Right atrium auricular region (tissue), 2 donors: Measurements from ENCODE around the gene P2RX2. TPM values are rescaled to one million over a fixed set of nuclear protein-coding genes. Genes with fewer than 3 reads are reported as not detected.
"Not testable (repeated sequence)": the region's sequence is repeated elsewhere in the genome, so short reads cannot be mapped to it uniquely, and the experiment has no call there.

Experiments used
- DNase-seq: peaks from one replicate; pipeline ENCODE4 v3.0.0-alpha.2; 2019; ENCODE audit warnings: low spot score
- H3K27ac ChIP-seq, 2 donors: fragments of 200-600 bp; sonication (generic); 1 replicate in 1 of 2; 2 replicates in 1 of 2; pipeline ENCODE4 v1.5.1; 2016 to 2019
- H3K27me3 ChIP-seq, 2 donors: fragments of 200-600 bp; sonication (generic); one replicate each; pipeline versions ENCODE4 v1.5.1 to v1.6.0; 2017 to 2019
- H3K36me3 ChIP-seq: fragments of 200-600 bp; sonication (generic); one replicate; pipeline ENCODE4 v1.5.1; 2016
- H3K4me1 ChIP-seq, 2 donors: fragments of 200-600 bp; sonication (generic); one replicate each; pipeline versions ENCODE4 v1.5.1 to v1.6.0; 2017 to 2019
- H3K4me3 ChIP-seq, 2 donors: fragments of 200-600 bp; sonication (generic); 1 replicate in 1 of 2; 2 replicates in 1 of 2; pipeline ENCODE4 v1.5.1; 2017 to 2019; ENCODE audit warnings: mild to moderate bottlenecking in 1 of 2, moderate library complexity in 1 of 2
- H3K9me3 ChIP-seq, 2 donors: fragments of 200-600 bp; sonication (generic); one replicate each; pipeline ENCODE4 v1.5.1; 2019
- total RNA-seq, 2 donors: library from RNA; depleted of rRNA; stranded (reverse); fragments of >200 nt; gene quantifications; one replicate each; pipeline ENCODE4 v1.1.0, GENCODE V29; 2016
- TF ChIP-seq, protein P1 (sequence below), 2 donors: fragments of 200-600 bp; sonication (generic); IDR thresholded peaks; one replicate each; pipeline ENCODE4 v1.5.1; 2019; ENCODE audit warnings: antibody characterized with exemption in 2 of 2

Gene P2RX2
- total RNA-seq, 2 donors from 2014 or later = not detected

DNA sequence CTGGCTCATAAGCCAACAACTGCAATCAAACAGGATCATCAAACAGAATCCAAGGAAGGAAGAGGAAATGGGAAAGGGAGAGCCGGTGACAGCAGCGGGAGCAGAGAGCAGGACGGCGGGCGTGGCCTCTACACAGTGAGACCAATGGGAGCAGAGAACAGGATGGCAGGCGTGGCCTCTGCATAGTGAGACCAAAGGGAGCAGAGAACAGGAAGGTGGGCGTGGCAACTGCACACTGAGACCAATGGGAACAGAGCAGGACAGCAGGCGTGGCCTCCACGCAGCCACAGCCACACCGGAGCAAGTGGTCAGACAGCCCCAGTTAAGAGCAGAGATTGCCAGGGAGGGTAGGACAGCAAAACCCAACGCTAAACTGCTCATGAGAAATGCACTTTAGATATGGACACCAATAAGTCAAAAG, 24.6 kb upstream of the P2RX2 start:
- TF ChIP-seq, protein P1, sequence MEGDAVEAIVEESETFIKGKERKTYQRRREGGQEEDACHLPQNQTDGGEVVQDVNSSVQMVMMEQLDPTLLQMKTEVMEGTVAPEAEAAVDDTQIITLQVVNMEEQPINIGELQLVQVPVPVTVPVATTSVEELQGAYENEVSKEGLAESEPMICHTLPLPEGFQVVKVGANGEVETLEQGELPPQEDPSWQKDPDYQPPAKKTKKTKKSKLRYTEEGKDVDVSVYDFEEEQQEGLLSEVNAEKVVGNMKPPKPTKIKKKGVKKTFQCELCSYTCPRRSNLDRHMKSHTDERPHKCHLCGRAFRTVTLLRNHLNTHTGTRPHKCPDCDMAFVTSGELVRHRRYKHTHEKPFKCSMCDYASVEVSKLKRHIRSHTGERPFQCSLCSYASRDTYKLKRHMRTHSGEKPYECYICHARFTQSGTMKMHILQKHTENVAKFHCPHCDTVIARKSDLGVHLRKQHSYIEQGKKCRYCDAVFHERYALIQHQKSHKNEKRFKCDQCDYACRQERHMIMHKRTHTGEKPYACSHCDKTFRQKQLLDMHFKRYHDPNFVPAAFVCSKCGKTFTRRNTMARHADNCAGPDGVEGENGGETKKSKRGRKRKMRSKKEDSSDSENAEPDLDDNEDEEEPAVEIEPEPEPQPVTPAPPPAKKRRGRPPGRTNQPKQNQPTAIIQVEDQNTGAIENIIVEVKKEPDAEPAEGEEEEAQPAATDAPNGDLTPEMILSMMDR (IDR thresholded peaks at IDR 0.05) = no peak
- Histone ChIP-seq H3K27me3 (no peaks in the 10 kb centered on the region), H3K9me3 (peaks cover 0 to 1% of the 10 kb centered on the region in 2 donors), H3K27ac (no peak overlapping the region), H3K4me3 (peak overlapping the region; percentile 9 to 22), H3K4me1 (peaks cover 0 to 9% of the 10 kb centered on the region in 2 donors), H3K36me3 (no peaks in the 10 kb centered on the region)
- DNase-seq = peak; percentile 79

- TF ChIP-seq, protein P1 (IDR thresholded peaks at IDR 0.05) = no peak
- H3K4me3 ChIP-seq = no peak overlapping the region
- H3K27me3 ChIP-seq = no peaks in the 10 kb centered on the region
- H3K36me3 ChIP-seq = no peaks in the 10 kb centered on the region
- no peaks in the 10 kb centered on the region for H3K9me3 ChIP-seq
- H3K27ac ChIP-seq = no peak overlapping the region
- peaks cover 0 to 16% of the 10 kb centered on the region in 2 donors for H3K4me1 ChIP-seq
- DNase-seq = no peak
Measured at GRCh38 chr12:132595183-132595582, 23.4 kb upstream of the P2RX2 start.

GRCh38 chr12:132596016-132596415, 22.6 kb upstream of the P2RX2 start:
- no peak overlapping the region for H3K27ac ChIP-seq
- H3K27me3 ChIP-seq = no peaks in the 10 kb centered on the region
- no peak for DNase-seq

GRCh38 chr12:132597333-132598316, 21.0 kb upstream of the P2RX2 start:
- no peak for DNase-seq
- no peaks in the 10 kb centered on the region for H3K36me3 ChIP-seq
- TF ChIP-seq, protein P1 (IDR thresholded peaks at IDR 0.05) = no peak
- peak overlapping the region in 1 of 2 donors; percentile 57 for H3K4me3 ChIP-seq
- H3K9me3 ChIP-seq = no peaks in the 10 kb centered on the region
- H3K4me1 ChIP-seq = peaks cover 0 to 27% of the 10 kb centered on the region in 2 donors
- H3K27ac ChIP-seq = peak overlapping the region in 1 of 2 donors; percentile 55
- no peaks in the 10 kb centered on the region for H3K27me3 ChIP-seq

More at GRCh38 chr12:132596016-132596415, 22.6 kb upstream of the P2RX2 start:
- no peaks in the 10 kb centered on the region for H3K36me3 ChIP-seq
- H3K4me3 ChIP-seq = no peak overlapping the region
- peaks cover 0 to 23% of the 10 kb centered on the region in 2 donors for H3K4me1 ChIP-seq
- TF ChIP-seq, protein P1 (IDR thresholded peaks at IDR 0.05) = no peak
- H3K9me3 ChIP-seq = no peaks in the 10 kb centered on the region

DNA sequence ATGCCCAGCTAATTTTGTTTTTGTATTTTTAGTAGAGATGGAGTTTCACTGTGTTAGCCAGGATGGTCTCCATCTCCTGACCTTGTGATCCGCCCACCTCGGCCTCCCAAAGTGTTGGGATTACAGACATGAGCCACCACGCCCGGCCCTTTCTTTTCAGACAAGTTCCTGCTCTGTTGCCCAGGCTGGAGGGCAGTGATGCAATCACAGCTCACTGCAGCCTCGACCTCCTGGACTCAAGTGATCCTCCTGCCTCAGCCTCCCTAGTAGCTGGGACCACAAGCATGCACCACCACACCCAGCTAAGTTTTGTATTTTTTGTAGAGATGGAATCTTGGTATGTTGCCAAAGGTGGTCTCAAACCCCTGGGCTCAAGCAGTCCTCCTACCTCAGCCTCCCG, 19.1 kb upstream of the P2RX2 start:
- H3K27ac ChIP-seq, DNase-seq, H3K4me3 ChIP-seq, H3K9me3 ChIP-seq, H3K27me3 ChIP-seq, H3K36me3 ChIP-seq: not testable (repeated sequence)
- H3K4me1 ChIP-seq = peaks cover 0 to 30% of the 10 kb centered on the region in 2 donors
